ENCODE data around the gene CRACDL.

Gene CRACDL

GRCh38 chr2:98824256-98825019 is 111.6 kb downstream of the CRACDL start:
- DNase-seq (ENCODE audit: low read depth in 2 of 2), result no peak

- no peak for DNase-seq (ENCODE audit: low read depth in 2 of 2)
Observed at GRCh38 chr2:98823196-98824170, 112.5 kb downstream of the CRACDL start.

GRCh38 chr2:98822301-98823164 is 113.5 kb downstream of the CRACDL start:
- DNase-seq (ENCODE audit: low read depth in 2 of 2), result peak; percentile 21 to 29

- no peak for DNase-seq (ENCODE audit: low read depth in 2 of 2)
Observed at GRCh38 chr2:98821629-98822135, 114.3 kb downstream of the CRACDL start.

- DNase-seq (ENCODE audit: low read depth in 2 of 2), result no peak
Observed at GRCh38 chr2:98819231-98819766, 116.7 kb downstream of the CRACDL start.

GRCh38 chr2:98818164-98818563 is 117.9 kb downstream of the CRACDL start:
- DNase-seq (ENCODE audit: low read depth in 2 of 2), result no peak

- DNase-seq (ENCODE audit: low read depth in 2 of 2), result no peak
Observed at GRCh38 chr2:98816281-98816680, 119.7 kb downstream of the CRACDL start.

- no peak for DNase-seq (ENCODE audit: low read depth in 2 of 2)
Observed at GRCh38 chr2:98815795-98816194, 120.2 kb downstream of the CRACDL start.

- DNase-seq (ENCODE audit: low read depth in 2 of 2), result no peak
Observed at GRCh38 chr2:98811766-98812165, 124.3 kb downstream of the CRACDL start.

GRCh38 chr2:98810588-98810928 is 125.5 kb downstream of the CRACDL start:
- no peak for DNase-seq (ENCODE audit: low read depth in 2 of 2)

GRCh38 chr2:98809878-98810587 is 126.0 kb downstream of the CRACDL start:
- no peak for DNase-seq (ENCODE audit: low read depth in 2 of 2)

- DNase-seq (ENCODE audit: low read depth in 2 of 2), result no peak
Observed at GRCh38 chr2:98809116-98809515, 126.9 kb downstream of the CRACDL start.

GRCh38 chr2:98808546-98808945 is 127.5 kb downstream of the CRACDL start:
- no peak for DNase-seq (ENCODE audit: low read depth in 2 of 2)

- no peak for DNase-seq (ENCODE audit: low read depth in 2 of 2)
Observed at GRCh38 chr2:98807929-98808328, 128.1 kb downstream of the CRACDL start.

GRCh38 chr2:98807221-98807620 is 128.8 kb downstream of the CRACDL start:
- no peak for DNase-seq (ENCODE audit: low read depth in 2 of 2)

GRCh38 chr2:98806236-98806697 is 129.8 kb downstream of the CRACDL start:
- DNase-seq (ENCODE audit: low read depth in 2 of 2), result no peak

- no peak for DNase-seq (ENCODE audit: low read depth in 2 of 2)
Observed at GRCh38 chr2:98805412-98806171, 130.4 kb downstream of the CRACDL start.

GRCh38 chr2:98804736-98805135 is 131.3 kb downstream of the CRACDL start:
- DNase-seq (ENCODE audit: low read depth in 2 of 2), result no peak

- no peak for DNase-seq (ENCODE audit: low read depth in 2 of 2)
Observed at GRCh38 chr2:98804265-98804650, 131.8 kb downstream of the CRACDL start.
